Peyer's patch (tissue), 4 donors: ENCODE measurements around the gene COX14. TPM values are rescaled to one million over a fixed set of nuclear protein-coding genes. Genes with fewer than 3 reads are reported as not detected.

Source experiments
- DNase-seq, 3 donors: peaks; one replicate each; pipeline ENCODE4 v3.0.0-alpha.2; 2017 to 2019
- H3K27ac ChIP-seq, 4 donors: fragments of 200-600 bp; sonication (generic); one replicate each; pipeline ENCODE4 v1.5.1; 2016 to 2019
- H3K27me3 ChIP-seq, 2 donors: fragments of 200-600 bp; sonication (generic); one replicate each; pipeline ENCODE4 v1.5.1; 2019
- H3K36me3 ChIP-seq, 3 donors: fragments of 200-600 bp; sonication (generic); one replicate each; pipeline ENCODE4 v1.5.1; 2016 to 2019
- H3K4me1 ChIP-seq, 4 donors: fragments of 200-600 bp; sonication (generic); one replicate each; pipeline ENCODE4 v1.5.1; 2016 to 2019
- H3K4me3 ChIP-seq, 4 donors: fragments of 200-600 bp; sonication (generic); 1 replicate in 3 of 4; 2 replicates in 1 of 4; pipeline ENCODE4 v1.5.1; 2016 to 2019; ENCODE audit warnings: mild to moderate bottlenecking in 1 of 4
- H3K9me3 ChIP-seq, 4 donors: fragments of 200-600 bp; sonication (generic); one replicate each; pipeline ENCODE4 v1.5.1; 2016 to 2019; ENCODE audit warnings: mild to moderate bottlenecking in 1 of 4
- POLR2A ChIP-seq, 2 donors: fragments of 450-650 bp; IDR thresholded peaks; one replicate each; pipeline ENCODE4 v1.5.1; 2017; ENCODE audit warnings: antibody characterized with exemption in 2 of 2, mild to moderate bottlenecking in 2 of 2, moderate library complexity in 2 of 2
- total RNA-seq, 4 donors: library from RNA; depleted of rRNA; stranded (reverse); fragments of >200 nt; gene quantifications; one replicate each; pipeline ENCODE4 v1.1.0, GENCODE V29; 2016
- TF ChIP-seq, protein P1 (sequence below), 6 experiments: fragments of 450-650 bp in 4 of 6; fragments of 200-600 bp in 2 of 6; sonication (generic) in 1 of 6; IDR thresholded peaks; one replicate each; pipeline ENCODE4 v1.5.1; 2017 to 2019; ENCODE audit warnings: antibody characterized with exemption in 6 of 6, mild to moderate bottlenecking in 3 of 6, moderate library complexity in 1 of 6

The COX14 gene
- total RNA-seq, 4 donors from 2014 or later = 75.3 to 115 (median 86.4) TPM

DNA sequence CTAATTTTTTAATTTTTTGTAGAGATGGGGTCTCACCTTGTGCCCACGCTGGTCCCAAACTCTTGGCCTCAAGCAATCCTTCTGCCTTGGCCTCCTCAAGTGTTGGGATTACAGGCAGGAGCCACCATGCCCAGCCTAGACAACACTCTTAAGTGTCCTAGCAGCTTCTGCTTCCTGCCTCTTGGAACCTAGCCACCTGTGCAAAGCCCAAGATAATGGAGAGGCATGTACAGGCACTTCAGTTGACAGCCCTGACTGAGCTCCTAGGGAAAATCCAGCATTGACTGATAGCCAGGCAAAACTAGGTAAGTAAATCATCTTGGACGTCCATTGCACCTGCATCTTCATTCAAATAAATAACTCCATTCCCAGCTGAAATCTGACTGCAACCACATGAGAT is 15.5 kb downstream of the COX14 start:
- TF ChIP-seq POLR2A (IDR thresholded peaks at IDR 0.05) = no peak
- TF ChIP-seq, protein P1, sequence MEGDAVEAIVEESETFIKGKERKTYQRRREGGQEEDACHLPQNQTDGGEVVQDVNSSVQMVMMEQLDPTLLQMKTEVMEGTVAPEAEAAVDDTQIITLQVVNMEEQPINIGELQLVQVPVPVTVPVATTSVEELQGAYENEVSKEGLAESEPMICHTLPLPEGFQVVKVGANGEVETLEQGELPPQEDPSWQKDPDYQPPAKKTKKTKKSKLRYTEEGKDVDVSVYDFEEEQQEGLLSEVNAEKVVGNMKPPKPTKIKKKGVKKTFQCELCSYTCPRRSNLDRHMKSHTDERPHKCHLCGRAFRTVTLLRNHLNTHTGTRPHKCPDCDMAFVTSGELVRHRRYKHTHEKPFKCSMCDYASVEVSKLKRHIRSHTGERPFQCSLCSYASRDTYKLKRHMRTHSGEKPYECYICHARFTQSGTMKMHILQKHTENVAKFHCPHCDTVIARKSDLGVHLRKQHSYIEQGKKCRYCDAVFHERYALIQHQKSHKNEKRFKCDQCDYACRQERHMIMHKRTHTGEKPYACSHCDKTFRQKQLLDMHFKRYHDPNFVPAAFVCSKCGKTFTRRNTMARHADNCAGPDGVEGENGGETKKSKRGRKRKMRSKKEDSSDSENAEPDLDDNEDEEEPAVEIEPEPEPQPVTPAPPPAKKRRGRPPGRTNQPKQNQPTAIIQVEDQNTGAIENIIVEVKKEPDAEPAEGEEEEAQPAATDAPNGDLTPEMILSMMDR (IDR thresholded peaks at IDR 0.05) = no peak
- peaks cover 0 to 65% (median 6%) of the 10 kb centered on the region in 3 donors for H3K36me3 ChIP-seq
- no peak overlapping the region for H3K4me3 ChIP-seq
- DNase-seq = no peak
- no peaks in the 10 kb centered on the region for H3K9me3 ChIP-seq
- peaks cover 0 to 8% (median 0%) of the 10 kb centered on the region in 4 donors for H3K4me1 ChIP-seq
- no peak overlapping the region for H3K27ac ChIP-seq
- no peaks in the 10 kb centered on the region for H3K27me3 ChIP-seq

DNA sequence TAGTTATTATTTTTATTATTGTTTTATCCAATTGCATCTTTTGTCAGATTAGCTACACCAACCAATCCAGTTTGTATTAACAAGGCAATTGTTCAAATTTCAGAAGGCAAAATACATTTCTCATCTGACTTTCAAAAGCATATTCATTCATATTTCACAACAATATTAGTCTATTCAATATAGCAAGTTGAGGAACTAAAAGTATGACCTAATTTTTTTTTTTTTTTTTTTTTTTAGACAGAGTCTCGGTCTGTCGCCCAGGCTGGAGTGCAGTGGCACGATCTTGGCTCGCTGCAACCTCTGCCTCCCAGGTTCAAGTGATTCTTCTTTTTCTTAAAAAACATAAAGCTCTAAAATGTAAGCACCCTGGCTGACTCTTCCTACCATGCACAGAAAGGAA is 17.3 kb downstream of the COX14 start:
- no peaks in the 10 kb centered on the region for H3K9me3 ChIP-seq
- H3K4me1 ChIP-seq = peaks cover 0 to 10% (median 0%) of the 10 kb centered on the region in 4 donors
- H3K27ac ChIP-seq = no peak overlapping the region
- H3K36me3 ChIP-seq = peaks cover 0 to 61% (median 6%) of the 10 kb centered on the region in 3 donors
- no peak for DNase-seq
- TF ChIP-seq POLR2A (IDR thresholded peaks at IDR 0.05) = no peak
- TF ChIP-seq, protein P1 (IDR thresholded peaks at IDR 0.05) = no peak
- no peak overlapping the region for H3K4me3 ChIP-seq
- H3K27me3 ChIP-seq = no peaks in the 10 kb centered on the region

DNA sequence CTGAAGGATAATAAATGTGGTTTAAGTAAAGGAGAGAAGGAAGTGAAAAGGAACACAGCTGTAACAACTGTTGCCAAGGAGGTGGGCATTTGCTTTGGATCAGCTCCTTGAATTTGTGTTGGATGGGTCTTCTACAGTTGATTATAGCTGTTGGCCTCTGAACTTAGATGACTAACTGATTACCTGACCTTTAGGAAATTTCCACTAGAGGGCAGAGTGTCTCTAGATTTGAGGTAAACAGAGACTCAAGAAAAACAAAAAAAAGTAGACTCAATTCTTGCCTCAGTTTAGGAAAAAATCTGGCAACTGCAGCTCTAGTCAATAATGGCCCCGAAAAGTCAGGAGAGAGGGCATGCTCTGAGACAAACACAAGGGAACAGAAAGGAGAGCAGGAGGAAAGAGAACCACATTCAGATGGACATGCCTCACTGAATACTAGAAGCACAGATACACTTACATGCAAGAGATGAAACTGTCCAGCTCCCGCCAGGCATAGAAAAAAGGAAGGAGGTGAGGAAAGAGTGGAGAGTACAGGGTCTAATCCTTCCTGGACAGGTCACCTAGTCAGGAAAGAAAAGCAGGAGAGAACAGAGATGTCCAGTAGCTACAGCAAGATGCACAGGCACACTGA is 20.6 kb downstream of the COX14 start:
- Histone ChIP-seq H3K36me3 (peaks cover 0 to 52% (median 6%) of the 10 kb centered on the region in 3 donors), H3K9me3 (no peaks in the 10 kb centered on the region), H3K27ac (no peak overlapping the region), H3K4me3 (no peak overlapping the region), H3K4me1 (peaks cover 0 to 10% (median 0%) of the 10 kb centered on the region in 4 donors), H3K27me3 (no peaks in the 10 kb centered on the region)
- no peak for DNase-seq
- TF ChIP-seq, protein P1 (IDR thresholded peaks at IDR 0.05) = peak in 4 of 6 experiments; percentile 49 to 70 (median 63)
- TF ChIP-seq POLR2A (IDR thresholded peaks at IDR 0.05) = no peak

DNA sequence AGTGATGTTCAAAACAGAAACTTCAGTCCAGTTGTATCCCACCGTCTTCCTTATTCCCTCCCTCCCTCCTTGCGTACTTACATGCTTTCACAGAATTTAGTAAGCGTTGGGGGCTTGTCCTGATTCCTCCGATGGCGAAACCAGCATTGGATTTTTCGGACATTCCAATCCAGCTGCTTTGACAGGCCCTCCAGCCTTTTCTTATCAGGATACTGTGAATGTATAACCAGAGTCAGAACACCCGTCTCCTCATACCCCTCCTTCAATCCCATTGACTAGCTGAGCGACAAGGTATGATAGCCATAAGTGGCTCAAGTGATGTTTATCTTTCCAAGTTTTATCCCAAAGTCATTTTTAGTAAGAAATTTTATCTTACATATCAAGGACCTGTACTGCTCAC is 31.0 kb downstream of the COX14 start:
- Histone ChIP-seq H3K27ac (no peak overlapping the region), H3K9me3 (no peaks in the 10 kb centered on the region), H3K27me3 (no peaks in the 10 kb centered on the region), H3K36me3 (peaks cover 0 to 18% (median 0%) of the 10 kb centered on the region in 3 donors), H3K4me3 (no peak overlapping the region), H3K4me1 (no peaks in the 10 kb centered on the region)
- TF ChIP-seq POLR2A (IDR thresholded peaks at IDR 0.05) = no peak
- TF ChIP-seq, protein P1 (IDR thresholded peaks at IDR 0.05) = no peak
- DNase-seq = no peak

DNA sequence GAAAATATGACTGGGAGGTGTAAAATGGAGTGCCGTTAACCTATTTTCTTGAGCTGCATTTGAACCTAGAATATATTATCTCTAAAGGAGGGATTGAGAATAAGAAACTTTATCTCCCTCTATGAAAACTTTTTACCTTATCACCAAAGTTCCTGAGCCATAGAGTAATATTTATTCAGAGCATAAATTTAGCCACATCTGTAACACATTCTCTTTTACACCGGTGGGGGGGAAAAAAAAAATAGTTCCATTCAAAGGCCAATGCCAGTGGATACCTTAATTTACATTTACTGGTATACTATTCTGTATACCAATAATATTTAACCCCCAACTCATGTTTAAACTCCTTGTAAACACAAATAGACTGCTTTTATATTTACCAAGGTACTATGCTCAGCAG is 33.4 kb downstream of the COX14 start:
- Histone ChIP-seq H3K4me1 (no peaks in the 10 kb centered on the region), H3K4me3 (no peak overlapping the region), H3K27me3 (no peaks in the 10 kb centered on the region), H3K36me3 (peaks cover 0 to 10% (median 0%) of the 10 kb centered on the region in 3 donors), H3K9me3 (no peaks in the 10 kb centered on the region), H3K27ac (no peak overlapping the region)
- DNase-seq = no peak
- TF ChIP-seq, protein P1 (IDR thresholded peaks at IDR 0.05) = no peak
- TF ChIP-seq POLR2A (IDR thresholded peaks at IDR 0.05) = no peak
